ENCODE data around the gene LMBR1.

The LMBR1 gene

DNA sequence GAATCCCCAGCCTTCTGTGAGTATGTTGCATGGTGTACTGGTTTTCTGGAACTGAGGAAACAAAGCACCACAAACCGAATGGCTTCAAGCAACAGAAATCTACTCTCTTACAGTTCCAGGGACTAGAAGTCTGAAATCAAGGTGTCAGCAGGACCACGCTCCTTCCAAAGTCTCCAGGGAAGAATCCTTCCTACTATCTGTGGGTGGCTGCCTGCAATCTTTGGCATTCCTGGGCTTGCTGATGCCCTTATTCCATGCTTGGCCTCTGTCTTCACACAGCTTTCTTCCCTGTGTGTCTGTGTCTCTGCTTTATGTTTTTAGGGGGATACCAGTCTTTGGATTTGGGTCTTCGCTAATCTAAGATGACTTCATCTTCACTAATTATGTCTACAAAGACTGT is 81.3 kb downstream of the LMBR1 start:
- in situ Hi-C loops (cut with MboI; ENCODE audit: low sequenced_read_pairs) = loop anchor here (25.0 kb wide), 1 partner anchor 999 kb away; the partner anchor contains the start of gene SHH

DNA sequence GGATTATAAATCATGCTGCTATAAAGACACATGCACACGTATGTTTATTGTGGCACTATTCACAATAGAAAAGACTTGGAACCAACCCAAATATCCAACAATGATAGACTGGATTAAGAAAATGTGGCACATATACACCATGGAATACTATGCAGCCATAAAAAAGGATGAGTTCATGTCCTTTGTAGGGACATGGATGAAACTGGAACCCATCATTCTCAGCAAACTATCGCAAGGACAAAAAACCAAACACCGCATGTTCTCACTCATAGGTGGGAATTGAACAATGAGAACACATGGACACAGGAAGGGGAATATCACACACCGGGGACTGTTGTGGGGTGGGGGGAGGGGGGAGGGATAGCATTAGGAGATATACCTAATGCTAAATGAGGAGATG is 89.3 kb downstream of the LMBR1 start:
- in situ Hi-C loops (cut with MboI; ENCODE audit: low sequenced_read_pairs) = loop anchor here (25.0 kb wide), 1 partner anchor 991 kb away; the partner anchor contains the start of gene SHH

DNA sequence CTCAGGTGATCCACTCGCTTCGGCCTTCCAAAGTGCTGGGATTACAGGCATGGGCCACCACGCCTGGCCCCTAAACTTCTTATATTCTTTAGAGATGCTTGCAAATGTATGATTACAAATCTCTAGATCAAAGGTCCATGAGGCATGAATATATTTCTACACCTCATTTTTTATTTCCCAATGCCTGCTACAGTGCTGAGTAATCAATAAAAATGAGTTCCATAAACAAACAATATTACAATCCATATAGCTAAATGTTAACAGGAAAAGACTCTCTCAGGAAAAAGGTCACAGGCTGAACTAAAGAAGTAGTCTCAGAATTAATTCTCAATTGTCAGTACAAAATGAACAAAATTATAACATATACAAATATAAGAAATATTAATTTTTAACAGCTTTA is 90.8 kb downstream of the LMBR1 start:
- in situ Hi-C loops (cut with MboI; ENCODE audit: low sequenced_read_pairs) = loop anchor here (25.0 kb wide), 1 partner anchor 990 kb away; the partner anchor contains the start of gene SHH

DNA sequence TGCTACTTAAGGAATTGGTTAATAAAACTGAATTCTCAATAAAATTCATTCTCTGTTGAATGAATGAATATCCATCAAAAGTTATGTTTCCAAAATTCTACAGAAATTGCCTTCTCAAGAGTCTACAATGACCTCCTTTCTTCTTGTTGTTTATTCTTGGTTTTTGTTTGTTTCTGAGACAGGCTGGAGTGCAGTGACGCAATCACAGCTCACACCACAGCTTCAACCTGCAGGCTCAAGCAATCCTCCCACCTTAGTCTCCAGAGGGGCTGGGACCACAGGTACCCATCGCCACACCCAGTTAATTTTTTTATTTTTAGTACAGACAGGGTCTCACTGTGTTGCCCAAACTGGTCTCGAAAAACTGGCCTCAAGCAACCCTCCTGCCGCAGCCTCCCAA is 97.6 kb downstream of the LMBR1 start:
- in situ Hi-C loops (cut with MboI; ENCODE audit: low sequenced_read_pairs) = no loop called here

DNA sequence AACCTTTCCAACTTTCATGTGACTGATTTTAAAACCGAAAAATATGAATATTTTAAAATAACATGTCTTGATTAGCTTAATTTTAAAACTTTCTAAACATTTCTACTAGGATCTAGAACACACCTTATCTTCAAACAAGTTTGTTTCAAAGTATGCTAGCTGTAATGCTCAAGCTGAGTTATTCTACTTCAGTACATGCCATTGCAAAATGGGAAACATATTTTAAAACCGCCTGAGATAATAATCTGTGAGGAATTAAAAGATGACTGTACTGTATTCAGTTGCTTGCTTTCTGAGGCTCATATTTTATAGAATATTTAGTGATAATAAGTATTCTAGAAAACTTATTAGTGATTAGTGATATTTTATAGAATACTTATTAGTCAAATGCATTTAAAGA is 99.6 kb downstream of the LMBR1 start:
- in situ Hi-C loops (cut with MboI; ENCODE audit: low sequenced_read_pairs) = no loop called here

DNA sequence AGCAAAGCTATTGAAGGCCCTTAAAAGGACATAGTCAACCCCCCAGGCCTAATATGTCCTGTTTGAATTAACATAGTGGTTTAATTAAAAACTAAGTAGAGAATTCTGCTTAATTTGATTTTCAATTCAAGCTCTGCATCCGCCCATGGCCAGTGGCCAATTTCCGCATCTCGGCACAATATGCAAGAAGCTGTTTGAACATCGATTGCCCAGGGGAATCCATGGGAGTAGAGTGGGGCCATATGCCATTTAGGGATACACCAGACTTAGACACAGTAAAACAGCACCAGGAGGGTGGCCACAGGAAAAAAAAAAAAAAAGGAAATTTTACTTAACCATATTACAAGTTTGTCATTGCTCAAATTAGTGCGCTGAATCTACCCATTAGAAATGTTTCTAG is 100.4 kb downstream of the LMBR1 start:
- in situ Hi-C loops (cut with MboI; ENCODE audit: low sequenced_read_pairs) = no loop called here

DNA sequence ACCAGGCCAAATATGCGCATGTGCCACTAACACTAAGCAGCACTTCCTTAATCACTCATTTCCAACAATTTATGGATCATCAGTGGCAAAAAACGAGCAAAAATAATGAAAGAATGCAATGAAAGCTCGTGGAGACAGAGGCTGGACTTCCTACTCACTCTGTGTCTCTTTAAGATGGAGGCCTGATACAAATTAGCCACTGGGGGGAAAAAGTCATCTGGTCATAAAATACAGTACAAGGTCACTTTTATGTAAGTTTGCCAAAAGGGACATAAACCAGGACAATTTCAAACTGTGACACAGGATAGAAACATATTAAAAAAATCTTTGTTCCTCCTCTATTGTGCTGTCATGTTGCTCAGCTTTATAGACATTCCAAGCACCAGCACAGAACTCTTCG is 101.7 kb downstream of the LMBR1 start:
- in situ Hi-C loops (cut with MboI; ENCODE audit: low sequenced_read_pairs) = no loop called here

DNA sequence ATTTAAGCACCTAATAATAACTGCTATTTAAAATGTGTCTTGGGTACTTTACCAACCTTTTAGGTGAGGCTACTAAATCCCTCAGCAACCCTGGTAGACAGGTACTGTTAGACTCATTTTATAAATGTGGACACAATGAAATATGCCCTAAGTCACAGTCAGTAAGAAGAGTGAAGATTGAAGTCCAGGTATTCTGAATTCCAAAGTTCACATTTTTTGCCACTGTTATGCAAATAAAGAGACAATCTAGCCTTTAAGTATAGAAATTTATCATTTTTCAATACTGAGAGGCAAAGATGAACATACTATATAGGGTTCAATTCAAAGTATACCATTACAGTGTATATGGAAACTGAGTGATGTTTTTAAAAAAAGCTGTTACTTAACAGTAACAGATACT is 102.7 kb downstream of the LMBR1 start:
- in situ Hi-C loops (cut with MboI; ENCODE audit: low sequenced_read_pairs) = no loop called here

DNA sequence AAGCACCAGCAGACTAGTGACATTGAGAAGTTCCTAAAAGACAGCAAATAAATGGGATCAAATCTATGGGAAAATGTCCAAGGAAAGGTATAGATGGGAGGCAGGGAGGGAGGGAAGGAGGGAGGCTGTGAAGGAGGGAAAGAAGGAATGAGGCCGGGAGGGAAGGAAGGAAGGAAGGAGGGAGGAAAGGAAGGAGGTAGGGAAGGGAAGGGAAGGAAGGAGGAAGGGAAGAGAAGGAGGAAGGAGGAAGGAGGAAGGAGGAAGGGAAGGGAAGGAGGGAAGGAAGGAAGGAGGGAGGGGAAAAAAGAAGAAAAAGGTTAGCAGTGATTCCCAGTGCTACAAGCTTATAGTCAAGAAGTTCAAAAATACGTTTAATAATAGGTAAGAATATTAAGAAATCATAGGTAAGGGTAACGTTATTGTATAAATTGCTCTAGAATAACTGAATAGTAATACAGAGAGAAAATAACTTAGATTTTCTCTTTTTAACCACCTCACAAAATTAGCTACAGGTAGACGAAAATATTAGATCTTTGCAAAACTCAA is 106.9 kb downstream of the LMBR1 start:
- in situ Hi-C loops (cut with MboI; ENCODE audit: low sequenced_read_pairs) = no loop called here

DNA sequence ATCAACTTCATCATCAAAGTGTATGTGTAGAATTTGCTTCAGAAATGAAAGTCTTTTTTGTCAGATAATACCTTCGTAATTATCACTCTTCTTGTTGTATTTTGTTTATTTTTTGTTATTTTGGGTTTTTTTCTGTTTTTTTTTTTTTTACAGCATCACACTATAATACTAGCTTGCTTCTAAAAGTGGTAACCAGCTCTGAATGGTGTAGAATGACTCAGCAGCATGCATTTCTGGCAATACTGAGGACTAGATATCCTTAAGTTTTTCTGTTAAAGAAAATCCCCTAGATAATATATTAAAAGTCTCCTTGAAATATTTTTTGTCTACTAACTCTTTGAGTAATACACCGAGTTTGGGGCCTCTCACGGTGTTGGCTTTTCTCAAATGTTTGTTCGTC is 109.1 kb downstream of the LMBR1 start:
- in situ Hi-C loops (cut with MboI; ENCODE audit: low sequenced_read_pairs) = no loop called here

DNA sequence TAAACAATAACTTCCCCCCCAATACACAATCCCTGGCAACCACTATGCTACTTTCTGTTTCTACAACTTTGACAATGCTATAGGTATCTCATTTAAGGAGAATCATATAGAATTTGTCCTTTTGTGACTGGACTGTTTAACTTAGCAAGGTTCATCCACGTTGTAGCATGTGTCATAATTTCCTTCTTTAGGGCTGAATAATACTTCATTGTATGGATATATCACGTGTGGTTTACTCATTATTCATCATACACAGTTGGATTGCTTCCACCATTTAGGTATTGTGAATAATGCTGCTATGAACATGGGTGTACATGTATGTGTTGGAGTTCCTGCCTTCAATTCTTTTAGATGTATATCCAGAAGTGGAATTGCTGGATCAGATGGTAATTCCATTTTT is 111.0 kb downstream of the LMBR1 start:
- in situ Hi-C loops (cut with MboI; ENCODE audit: low sequenced_read_pairs) = no loop called here

DNA sequence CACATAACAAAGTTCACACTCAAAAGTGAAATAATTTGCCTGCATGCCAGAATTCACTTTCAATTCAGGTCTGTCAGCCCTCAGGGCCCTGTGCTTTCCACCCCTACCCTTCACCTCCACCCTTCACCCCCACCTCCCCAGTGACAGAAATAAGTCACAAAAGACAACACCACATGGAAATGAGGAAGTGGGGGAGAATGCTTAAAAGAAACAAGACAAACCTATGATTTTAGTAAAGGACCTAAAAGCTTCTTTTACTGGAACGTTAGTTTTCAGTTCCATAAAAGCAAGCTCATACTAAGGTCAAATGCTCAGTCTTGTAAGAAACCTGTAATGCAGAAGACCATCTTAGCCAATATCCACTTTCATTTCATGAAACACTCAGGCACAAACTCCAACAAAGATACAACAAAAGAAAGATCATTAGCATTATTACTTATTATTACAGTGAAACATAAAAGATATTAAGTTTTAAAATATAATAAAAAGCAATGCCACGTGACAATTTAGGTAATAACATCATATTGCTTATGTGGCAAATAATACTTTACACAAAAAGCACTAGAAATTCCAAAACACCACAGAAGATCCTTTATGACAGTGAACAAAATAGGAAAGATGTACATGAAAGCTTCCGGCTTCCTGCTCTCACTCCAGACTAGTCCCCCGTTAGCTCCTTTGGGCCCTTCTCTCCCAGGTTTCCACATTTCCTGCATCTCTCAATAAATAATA is 112.1 kb downstream of the LMBR1 start:
- in situ Hi-C loops (cut with MboI; ENCODE audit: low sequenced_read_pairs) = no loop called here

DNA sequence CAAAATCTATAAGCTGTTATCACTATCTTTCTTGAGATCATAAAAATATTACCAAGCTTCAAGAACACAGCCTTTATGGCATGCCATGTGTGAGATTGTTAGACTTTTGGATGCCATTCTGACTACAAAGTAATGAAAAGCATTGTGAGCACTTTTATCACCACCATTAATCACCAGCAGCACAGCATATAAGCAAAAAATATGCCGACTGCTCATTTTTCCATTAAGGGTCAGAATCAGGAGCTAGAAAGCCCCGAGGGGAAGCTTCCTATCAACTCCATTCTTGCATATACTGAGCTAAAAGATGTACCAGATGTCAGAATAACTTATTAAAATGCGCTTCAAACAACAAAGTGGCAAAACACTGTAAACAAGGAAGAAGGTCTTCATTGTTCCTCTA is 114.3 kb downstream of the LMBR1 start:
- in situ Hi-C loops (cut with MboI; ENCODE audit: low sequenced_read_pairs) = no loop called here

DNA sequence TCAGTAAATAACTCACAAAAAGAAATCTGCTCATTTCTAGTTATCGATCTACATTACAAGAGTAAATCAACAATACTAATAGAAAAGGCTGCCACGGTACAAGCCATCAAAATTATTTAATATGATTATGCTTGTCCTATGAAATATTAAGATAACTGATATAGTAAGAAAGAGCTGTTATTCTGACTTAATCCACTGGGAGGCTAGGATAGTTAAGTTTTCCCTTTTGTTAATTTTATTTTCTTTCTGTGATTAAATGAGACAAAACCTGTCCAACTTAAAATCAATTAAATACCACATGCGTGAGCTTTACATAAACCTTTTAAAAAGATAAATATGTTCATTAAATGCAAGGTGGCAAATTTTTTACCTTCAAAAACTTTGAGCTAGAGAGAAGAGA is 114.8 kb downstream of the LMBR1 start:
- in situ Hi-C loops (cut with MboI; ENCODE audit: low sequenced_read_pairs) = no loop called here

DNA sequence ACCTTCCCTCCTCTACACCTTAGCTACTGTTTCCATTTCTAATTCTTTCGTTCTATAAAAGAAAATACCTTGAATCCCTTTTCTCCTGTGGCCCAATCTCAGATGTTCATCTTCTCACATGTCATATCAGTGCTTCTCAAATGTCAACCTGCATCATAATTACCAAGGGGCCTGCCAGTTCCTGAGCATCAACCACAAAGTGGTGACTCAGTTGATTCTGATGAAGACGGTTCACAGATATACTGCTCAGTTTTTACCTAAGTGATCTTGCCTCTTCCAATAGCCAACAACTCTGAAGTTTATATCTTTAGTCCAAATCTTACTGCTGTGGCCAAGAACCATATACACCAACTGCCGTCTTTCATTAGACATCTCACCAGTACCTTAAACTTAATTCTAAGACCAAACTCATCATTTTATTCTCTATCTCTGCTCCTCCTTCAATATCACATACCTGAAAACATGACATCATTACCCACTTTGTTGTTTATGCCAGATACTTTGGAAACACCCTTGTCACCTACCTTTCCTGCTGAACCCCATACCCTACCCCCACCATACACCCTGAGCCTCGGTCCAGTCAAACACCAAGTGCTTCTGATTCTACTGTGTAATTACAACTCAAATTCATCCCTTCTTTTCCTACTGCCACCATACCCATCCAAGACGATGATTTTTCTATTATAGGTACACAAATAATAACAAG is 115.5 kb downstream of the LMBR1 start:
- in situ Hi-C loops (cut with MboI; ENCODE audit: low sequenced_read_pairs) = no loop called here

DNA sequence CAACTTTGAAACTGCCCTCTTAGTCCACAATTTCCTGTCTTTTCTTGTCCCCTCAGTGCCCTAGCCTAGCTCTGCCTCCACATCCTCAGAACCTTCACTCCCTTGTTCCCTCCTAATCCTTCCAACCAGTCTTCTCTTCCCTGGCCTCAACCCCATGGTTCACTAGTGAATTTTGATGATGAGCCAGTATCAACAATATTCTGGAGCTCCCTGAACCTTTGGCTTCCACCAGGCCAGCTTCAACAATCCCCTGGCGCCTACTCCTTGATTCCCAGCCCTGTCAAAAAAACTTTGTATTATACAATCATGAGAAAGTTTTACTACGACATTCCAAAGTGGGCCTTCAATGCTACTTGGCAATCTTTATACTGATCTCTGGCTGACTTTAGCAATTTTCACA is 116.5 kb downstream of the LMBR1 start:
- in situ Hi-C loops (cut with MboI; ENCODE audit: low sequenced_read_pairs) = no loop called here

DNA sequence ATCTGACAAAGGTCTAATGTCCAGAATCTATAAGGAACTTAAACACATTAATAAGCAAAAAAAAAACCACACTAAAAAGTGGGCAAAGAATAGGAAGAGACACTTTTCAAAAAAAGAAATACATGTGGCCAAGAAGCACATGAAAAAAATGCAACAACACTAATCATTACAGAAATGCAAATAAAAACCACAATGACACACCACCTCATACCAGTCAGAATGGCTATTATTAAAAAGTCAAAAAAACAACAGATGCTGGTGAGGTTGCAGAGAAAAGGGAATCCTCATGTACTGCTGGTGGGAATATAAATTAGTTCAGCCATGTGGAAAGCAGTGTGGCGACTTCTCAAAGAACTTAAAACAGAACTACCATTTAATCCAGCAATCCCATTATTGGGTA is 119.0 kb downstream of the LMBR1 start:
- in situ Hi-C loops (cut with MboI; ENCODE audit: low sequenced_read_pairs) = no loop called here

DNA sequence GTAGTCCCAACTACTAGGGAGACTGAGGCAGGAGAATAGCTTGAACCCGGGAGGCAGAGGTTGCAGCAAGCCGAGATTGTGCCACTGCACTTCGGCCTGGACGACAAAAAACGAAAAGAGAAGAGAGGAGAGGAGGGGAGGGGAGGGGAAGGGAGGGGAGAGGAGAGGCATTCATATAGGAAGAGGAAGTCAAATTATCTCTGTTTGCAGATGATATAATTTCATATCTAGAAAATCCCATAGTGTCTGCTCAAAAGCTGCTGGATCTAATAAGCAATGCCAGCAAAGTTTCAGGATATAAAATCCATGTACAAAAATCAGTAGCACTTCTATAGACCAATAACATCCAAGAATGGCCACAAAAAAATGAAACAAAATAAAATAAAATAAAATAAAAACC is 120.3 kb downstream of the LMBR1 start:
- in situ Hi-C loops (cut with MboI; ENCODE audit: low sequenced_read_pairs) = no loop called here

DNA sequence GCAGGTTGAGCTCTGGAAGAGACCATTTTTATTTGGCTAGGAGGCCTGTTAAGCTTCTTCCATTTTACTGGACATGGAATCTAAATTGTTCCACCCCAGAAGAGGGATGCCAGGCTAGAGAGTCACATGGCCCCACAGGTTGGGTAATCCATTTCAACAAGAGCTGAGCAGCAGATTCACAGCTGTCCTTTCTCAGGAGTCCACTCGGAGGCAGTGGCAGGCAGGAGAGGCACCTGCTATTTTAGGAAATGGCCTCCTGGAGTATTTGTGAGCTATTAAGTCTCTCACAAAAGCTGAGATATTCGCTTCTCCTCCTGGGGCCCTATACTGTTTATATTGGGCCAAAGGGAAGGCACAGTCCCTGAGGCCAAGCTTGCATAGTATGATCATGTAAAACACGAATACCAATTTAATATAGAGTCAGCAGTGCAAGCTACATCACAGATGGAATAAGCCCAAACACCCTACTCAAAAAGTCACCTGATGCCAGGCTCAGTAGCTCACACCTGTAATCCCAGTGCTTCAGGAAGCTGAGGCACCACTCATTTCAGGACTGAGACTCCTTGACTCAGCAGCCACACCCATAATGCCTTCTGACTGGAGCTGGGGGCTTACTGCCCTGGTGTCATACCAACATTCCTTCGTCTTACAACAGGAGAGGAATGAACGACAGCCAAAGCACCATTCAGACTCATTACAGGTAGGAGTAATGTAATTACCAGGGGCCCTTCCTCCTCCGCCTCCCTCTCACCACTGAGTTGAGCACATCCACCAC is 124.1 kb downstream of the LMBR1 start:
- in situ Hi-C loops (cut with MboI; ENCODE audit: low sequenced_read_pairs) = no loop called here

DNA sequence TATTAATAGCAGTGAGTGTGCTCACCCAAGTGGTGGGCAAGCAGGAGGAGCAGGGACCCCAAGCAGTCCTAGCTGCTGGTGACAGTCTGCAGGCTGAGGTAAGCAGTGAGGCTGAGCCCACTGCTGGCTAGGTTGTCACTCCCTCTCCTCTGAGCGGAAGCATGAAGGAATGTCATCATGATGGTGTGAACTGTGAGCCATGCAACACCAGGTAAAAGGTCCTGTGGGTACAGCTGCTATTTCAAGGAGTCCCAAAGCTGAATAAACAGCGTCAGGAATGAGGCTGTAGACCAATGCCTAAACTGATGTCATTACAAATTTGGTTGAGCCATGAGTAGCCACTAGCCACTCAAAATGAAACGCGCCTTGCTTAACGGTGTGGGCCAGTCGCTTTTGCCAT is 126.3 kb downstream of the LMBR1 start:
- in situ Hi-C loops (cut with MboI; ENCODE audit: low sequenced_read_pairs) = no loop called here

DNA sequence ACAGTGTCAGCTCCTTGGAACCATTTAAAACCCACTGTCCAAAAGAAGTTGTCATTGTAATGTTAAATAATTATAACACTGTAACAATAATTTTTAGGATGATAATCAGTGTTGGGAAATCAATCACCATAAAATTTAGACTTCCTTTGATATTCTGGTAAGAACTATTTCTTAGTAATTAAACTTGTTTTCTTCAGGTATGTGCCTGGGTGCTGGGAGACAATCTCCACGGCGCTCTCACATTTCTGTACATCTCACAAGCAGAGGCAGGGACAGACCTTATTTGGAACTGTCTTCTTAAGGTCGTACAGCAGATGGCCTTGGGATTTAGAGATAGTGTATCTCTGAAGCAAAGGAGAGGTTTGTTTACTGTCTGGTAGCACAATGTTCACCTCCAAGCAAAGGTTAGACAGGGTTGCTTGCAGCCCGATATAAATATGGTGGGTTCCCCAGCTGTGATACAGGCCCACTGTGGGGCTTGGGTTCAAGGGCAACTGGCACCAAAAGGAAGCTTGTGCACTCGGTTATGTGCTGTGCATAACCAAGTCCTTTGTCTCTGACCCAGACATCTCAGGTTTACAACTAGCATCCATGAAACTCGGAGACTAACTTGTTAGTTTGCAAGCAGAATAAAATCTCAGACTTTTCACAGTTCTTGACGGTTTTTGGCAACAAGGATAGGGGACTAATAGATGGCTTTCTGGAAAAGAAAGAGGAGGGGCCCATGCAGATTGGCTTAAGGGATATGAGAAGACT is 126.9 kb downstream of the LMBR1 start:
- in situ Hi-C loops (cut with MboI; ENCODE audit: low sequenced_read_pairs) = no loop called here
